Kidney tubule cell (primary cell): ENCODE results near the gene RBM25.

Source experiments
- DNase-seq: peaks from one replicate; pipeline ENCODE4 v3.0.0-alpha.2; 2018; ENCODE audit warnings: low spot score

RBM25 gene

DNA sequence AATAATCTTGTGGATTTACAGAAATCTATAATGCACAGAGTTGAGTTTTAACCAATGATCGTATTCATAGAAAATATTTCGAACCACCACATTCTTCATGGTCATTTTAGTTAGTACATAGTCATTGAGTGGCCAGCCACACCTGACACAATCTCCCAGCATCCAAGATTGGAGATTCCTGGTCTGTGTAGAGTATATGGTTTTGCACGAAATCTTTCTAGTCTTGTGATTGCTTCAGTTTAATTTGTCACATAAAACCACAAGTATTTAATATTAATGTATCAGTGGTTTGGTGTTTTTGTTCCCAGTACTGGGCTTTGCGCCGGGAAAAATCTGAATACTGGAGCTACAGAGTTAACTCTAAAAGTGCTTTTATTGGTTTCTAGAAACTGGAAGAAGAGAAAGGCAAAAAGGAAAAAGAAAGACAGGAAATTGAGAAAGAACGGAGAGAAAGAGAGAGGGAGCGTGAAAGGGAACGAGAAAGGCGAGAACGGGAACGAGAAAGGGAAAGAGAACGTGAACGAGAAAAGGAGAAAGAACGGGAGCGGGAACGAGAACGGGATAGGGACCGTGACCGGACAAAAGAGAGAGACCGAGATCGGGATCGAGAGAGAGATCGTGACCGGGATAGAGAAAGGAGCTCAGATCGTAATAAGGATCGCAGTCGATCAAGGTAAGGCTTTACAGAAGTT, 44.6 kb downstream of the RBM25 start:
- no peak for DNase-seq

DNA sequence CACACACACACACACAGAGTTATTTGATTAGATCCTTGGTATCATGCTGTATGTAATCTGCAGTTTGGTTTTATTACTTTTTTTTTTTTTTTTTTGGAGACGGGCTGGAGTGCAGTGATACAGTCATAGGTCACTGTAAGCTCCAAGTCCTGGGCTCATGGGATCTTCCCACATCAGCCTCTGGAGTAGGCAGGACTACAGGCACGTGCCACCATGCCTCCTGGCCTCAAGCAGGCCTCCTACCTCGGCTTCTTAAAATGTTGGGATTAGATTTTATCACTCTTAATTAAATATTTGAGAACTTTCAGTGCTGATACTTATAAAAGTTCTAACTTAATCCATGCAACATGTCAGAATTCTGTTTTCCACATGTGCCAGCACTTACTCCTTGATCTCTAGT, 46.7 kb downstream of the RBM25 start:
- DNase-seq: no peak

- DNase-seq: no peak
These were observed 47.4 kb downstream of the RBM25 start for GRCh38 chr14:73105727-73106126.

- DNase-seq: no peak
These were observed 57.8 kb downstream of the RBM25 start for GRCh38 chr14:73116079-73116665.

DNA sequence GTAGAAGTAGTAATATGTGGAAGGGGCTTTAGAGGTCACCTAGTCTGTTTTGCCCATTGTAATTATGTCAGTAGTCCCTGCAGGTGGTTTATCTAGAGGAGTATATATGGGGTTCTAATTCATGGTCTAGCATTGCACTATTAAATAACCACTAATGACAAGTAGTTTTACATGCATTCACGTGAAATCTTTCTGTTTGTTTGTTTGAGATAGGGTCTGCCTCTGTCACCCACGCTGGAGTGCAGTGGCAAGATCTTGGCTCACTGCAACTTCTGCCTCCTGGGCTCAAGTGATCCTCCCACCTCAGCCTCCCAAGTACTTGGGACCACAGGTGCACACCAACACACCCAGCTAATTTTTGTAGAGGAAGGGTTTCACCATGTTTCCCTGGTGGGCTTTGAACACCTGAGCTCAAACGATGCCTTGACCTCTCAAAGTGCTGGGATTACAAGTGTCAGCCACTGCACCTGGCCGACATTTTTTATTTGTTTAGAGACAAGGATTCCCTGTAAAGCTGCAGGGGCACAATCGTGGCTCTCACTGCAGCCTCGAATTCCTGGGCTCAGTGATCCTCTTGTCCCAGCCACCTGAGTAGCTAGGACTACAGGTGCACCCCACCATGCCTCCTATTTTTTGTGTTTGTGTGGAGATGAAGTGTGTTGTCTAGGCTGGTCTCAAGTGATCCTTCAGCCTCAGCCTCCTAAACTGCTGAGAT, 66.0 kb downstream of the RBM25 start:
- no peak for DNase-seq

DNA sequence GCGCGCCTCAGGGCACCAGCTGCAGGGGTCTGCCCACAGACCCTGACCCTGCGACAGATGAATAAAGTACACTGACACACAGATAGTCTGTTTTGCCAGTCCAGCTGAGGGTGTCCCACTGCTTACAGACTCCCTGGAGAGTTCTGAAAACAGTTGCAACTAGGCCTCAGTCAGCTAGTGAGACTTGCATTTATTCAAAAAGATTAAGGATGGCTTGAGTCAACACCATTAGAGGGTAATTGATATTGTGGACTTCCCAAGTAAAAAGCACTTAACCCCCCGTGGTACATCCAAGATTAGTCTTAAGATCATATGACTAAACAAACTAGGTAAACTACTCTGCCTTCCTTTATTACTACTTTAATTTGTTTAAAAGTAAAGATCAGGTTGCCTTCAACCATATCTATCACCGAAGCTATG, 66.8 kb downstream of the RBM25 start:
- no peak for DNase-seq

- no peak for DNase-seq
These were observed 67.4 kb downstream of the RBM25 start for GRCh38 chr14:73125746-73126145.

- no peak for DNase-seq
These were observed 75.5 kb downstream of the RBM25 start for GRCh38 chr14:73133795-73134194.

- DNase-seq: no peak
These were observed 77.7 kb downstream of the RBM25 start for GRCh38 chr14:73136085-73136386.

GRCh38 chr14:73136387-73137225, 78.3 kb downstream of the RBM25 start, which contains the start of gene PSEN1:
PSEN1 (plus strand) TSS chr14:73136507; CDS start chr14:73148020, 11,513 bp downstream.
- peak; percentile 93 for DNase-seq

DNA sequence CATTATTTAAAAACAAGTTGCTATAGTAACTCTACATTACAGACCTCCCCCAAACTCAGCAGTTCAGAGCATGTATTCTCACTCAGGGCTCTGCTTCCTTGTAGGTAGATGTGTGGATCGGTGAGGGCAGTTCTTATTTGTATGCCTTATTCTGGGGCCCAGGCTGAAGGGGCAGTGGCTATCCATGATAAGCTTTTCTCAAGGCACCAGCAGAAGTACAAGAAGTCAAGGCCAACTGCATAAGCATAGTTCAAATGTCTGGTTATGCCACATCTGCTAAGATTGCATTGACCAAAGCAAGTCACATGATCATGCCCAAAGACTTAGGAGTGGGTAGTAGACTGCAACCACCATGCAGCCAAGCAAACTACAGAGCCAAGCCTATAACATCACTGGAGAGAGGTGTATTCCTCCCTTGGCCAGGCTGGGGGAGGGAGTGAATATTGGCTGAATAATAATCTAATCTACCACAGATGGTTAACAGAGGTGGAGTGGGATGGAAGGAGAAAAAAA, 82.5 kb downstream of the RBM25 start:
- no peak for DNase-seq

DNA sequence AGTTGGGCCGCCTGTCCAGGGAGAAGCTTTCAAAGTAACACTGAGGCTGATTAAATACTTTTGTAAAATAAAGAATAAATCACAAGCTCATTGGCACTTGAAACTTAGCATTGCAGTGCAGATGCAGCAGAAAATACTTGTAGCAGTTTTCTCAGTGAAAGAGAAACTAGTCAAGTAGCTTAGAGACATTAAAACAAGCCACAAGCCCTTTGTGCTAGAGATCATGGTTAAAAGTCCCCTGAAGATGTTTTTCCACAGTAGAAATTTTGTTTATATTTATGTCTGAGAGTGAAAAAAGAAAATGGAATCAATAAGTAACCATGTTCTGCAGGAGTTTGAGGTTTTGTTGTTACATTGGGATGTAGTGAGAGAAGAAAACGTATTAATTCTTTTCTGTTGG, 83.9 kb downstream of the RBM25 start:
- no peak for DNase-seq

DNA sequence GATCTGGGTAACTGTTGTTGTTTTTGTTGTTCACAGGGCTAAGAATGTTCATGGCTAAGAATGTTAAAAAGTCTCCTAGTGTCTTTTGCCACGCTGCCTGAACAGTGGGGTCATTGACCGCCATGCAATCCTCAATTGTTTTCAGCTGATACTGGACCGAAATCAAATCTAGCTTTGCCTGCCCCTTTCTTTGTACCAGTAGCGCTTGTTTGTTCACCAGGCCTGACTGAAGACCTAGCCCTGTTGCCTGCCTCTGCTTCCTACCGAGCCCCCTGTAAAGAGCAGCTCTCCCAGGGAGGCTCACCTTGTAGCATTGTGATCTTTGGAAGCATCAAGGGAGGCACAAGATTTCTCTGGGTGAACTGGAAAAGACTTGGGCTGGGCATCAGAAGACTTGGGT, 84.7 kb downstream of the RBM25 start:
- DNase-seq: no peak

DNA sequence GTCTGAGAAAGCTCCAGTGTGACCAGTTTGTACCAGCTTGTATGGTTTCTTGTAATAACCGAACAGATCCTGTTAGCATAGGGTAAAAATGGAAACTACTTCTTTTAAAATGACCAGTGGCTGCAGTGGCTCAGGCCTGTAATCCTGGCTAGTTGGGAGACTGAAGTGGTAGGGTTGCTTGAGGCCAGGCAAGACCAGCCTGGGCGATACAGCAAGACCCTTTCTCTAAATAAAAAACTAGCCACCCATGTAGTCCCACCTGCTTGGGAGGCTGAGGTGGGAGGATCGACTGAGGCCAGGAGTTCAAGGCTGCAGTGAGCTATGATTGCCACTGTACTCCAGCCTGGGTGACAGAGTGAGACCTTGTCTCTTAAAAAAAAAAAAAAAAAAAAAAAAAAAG, 85.3 kb downstream of the RBM25 start:
- DNase-seq: no peak

DNA sequence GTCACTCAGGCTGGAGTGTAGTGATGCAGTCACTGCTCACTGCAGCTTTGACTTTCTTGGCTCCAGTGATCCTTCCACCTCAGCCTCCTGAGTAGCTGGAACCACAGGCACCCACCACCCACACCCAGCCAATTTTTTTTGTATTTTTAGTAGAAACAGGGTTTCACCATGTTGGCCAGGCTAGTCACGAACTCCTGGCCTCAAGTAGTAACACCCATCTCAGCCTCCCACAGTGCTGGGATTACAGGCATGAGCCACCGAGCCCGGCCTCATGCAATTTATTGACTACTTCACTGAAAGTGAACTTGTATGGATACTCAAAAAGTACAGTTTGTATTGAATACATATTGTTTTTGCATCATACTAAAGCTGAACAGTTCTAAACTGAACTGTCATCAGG, 87.0 kb downstream of the RBM25 start:
- no peak for DNase-seq

- DNase-seq: no peak
These were observed 87.8 kb downstream of the RBM25 start for GRCh38 chr14:73146111-73146510.

GRCh38 chr14:73149753-73150152, 91.4 kb downstream of the RBM25 start:
- DNase-seq: no peak

GRCh38 chr14:73153272-73153671, 94.9 kb downstream of the RBM25 start:
- DNase-seq: no peak

DNA sequence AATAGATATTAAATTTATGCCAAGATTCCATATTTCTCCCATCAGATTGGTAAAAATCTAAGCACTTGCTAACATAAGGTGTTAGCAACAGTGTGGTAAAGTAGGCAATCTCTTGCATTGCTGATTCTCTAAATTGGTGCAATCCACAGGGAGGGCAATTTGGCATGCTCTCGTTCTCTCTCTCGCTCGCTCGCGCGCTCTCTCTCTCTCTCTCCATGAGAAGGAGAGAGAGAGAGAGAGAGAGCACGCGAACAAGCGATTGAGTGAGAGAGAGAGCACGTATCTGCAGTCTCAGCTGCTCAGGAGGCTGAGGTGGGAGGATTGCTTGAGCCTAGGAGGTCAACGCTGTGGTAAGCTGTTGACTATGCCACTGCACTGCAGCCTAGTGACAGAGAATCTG, 103.9 kb downstream of the RBM25 start:
- DNase-seq: no peak

DNA sequence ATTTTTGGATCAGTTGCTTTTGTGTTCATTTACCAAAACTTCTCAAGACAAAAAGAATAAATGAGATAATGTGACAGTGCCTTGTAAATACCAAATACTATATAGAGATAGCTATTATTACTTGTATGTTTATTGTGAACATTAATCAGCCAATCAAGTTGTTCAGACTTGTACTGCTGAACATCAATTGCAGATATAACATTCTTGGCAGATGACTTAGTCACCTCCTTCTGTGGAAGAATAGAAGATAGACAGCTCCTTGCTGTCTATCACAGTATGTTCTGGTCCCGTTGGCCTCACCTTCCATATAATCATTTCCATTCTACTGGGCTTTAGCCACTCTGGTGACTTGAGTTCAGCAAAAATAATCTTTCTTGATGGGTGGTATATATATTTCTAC, 108.1 kb downstream of the RBM25 start:
- DNase-seq: no peak

GRCh38 chr14:73167727-73168126, 109.4 kb downstream of the RBM25 start:
- DNase-seq: no peak

DNA sequence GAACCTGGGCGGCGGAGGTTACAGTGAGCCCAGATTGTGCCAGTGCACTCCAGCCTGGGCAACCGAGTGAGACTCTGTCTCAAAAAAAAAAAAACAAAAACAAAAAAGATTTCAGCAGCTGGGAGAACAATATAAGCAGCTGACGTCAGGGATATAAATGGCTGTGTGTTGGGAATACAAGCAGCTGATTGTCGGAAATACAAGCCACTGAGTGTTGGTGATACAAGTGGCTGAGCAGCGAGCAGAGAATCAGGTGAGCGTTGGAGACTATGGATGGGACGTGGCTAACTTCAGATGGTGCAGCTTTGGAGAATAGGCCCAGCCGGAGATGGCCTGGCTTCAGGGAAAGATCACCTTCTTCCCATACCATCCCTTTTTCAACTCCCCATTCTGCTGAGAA, 109.9 kb downstream of the RBM25 start:
- no peak for DNase-seq
